Activated CD4-positive, alpha-beta T cell treated with anti-CD3 and anti-CD28 coated beads for 1 hour (primary cell): Measurements from ENCODE around the gene SRGN.

ENCODE experiments used
- DNase-seq: peaks from one replicate; pipeline ENCODE4 v3.0.0-alpha.2; 2020

Gene SRGN

GRCh38 chr10:69142983-69143382 lies 55.1 kb downstream of the SRGN start:
- DNase-seq = no peak

- DNase-seq = no peak
Measured at GRCh38 chr10:69145329-69145728, 57.4 kb downstream of the SRGN start.

GRCh38 chr10:69145864-69146263 lies 58.0 kb downstream of the SRGN start:
- no peak for DNase-seq

- DNase-seq = no peak
Measured at GRCh38 chr10:69146759-69147158, 58.9 kb downstream of the SRGN start.

GRCh38 chr10:69151984-69152383 lies 64.1 kb downstream of the SRGN start:
- no peak for DNase-seq

- no peak for DNase-seq
Measured at GRCh38 chr10:69153227-69153626, 65.3 kb downstream of the SRGN start.
